ENCODE data around the gene ROPN1B. TPM values are rescaled to one million over a fixed set of nuclear protein-coding genes. Genes with fewer than 3 reads are reported as not detected.

Gene ROPN1B
- total RNA-seq, 1 donor from 2014 or later: not detected

GRCh38 chr3:126016616-126017015, 47.6 kb downstream of the ROPN1B start:
- Mint-ChIP-seq H3K4me1 (ENCODE audit: low read depth, unreplicated experiment) (peaks cover 17% of the 10 kb centered on the region), H3K4me3 (ENCODE audit: unreplicated experiment) (no peak overlapping the region), H3K9me3 (ENCODE audit: unreplicated experiment) (peaks cover 4% of the 10 kb centered on the region), H3K27me3 (ENCODE audit: unreplicated experiment) (no peaks in the 10 kb centered on the region), H3K36me3 (ENCODE audit: unreplicated experiment) (peaks cover 10% of the 10 kb centered on the region), H3K27ac (ENCODE audit: unreplicated experiment) (no peak overlapping the region)
- DNase-seq: no peak
- TF ChIP-seq, protein P1, sequence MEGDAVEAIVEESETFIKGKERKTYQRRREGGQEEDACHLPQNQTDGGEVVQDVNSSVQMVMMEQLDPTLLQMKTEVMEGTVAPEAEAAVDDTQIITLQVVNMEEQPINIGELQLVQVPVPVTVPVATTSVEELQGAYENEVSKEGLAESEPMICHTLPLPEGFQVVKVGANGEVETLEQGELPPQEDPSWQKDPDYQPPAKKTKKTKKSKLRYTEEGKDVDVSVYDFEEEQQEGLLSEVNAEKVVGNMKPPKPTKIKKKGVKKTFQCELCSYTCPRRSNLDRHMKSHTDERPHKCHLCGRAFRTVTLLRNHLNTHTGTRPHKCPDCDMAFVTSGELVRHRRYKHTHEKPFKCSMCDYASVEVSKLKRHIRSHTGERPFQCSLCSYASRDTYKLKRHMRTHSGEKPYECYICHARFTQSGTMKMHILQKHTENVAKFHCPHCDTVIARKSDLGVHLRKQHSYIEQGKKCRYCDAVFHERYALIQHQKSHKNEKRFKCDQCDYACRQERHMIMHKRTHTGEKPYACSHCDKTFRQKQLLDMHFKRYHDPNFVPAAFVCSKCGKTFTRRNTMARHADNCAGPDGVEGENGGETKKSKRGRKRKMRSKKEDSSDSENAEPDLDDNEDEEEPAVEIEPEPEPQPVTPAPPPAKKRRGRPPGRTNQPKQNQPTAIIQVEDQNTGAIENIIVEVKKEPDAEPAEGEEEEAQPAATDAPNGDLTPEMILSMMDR (IDR thresholded peaks at IDR 0.05; ENCODE audit: partially characterized antibody, unreplicated experiment): no peak

DNA sequence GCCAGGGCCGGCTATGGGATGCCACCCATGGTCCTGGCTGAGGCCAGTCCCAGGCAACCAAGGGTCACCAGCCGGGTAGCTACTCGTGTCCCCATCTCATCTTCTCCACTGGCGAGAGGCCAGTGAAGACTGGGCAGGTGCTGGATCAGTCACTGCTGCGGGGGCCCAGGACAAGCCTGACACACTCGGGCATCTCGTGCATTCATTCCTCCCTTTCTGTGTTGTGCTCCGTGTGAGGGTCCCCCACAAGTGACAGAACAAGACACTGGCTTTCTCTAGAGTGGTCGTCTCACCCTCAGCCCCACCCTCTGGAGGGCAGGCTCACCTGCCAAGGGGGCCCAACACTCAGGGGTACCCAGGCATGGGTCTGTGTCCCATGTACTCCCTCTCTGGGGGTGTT, 48.4 kb downstream of the ROPN1B start:
- no peak for DNase-seq
- TF ChIP-seq, protein P1 (IDR thresholded peaks at IDR 0.05; ENCODE audit: partially characterized antibody, unreplicated experiment): no peak
- no peaks in the 10 kb centered on the region for H3K27me3 Mint-ChIP-seq (ENCODE audit: unreplicated experiment)

GRCh38 chr3:126018545-126018944, 49.6 kb downstream of the ROPN1B start:
- DNase-seq: no peak
- H3K27me3 Mint-ChIP-seq (ENCODE audit: unreplicated experiment): peaks cover 6% of the 10 kb centered on the region
- H3K9me3 Mint-ChIP-seq (ENCODE audit: unreplicated experiment): peaks cover 4% of the 10 kb centered on the region
- peaks cover 5% of the 10 kb centered on the region for H3K36me3 Mint-ChIP-seq (ENCODE audit: unreplicated experiment)
- no peak overlapping the region for H3K27ac Mint-ChIP-seq (ENCODE audit: unreplicated experiment)
- no peak overlapping the region for H3K4me3 Mint-ChIP-seq (ENCODE audit: unreplicated experiment)
- peaks cover 24% of the 10 kb centered on the region for H3K4me1 Mint-ChIP-seq (ENCODE audit: low read depth, unreplicated experiment)
- TF ChIP-seq, protein P1 (IDR thresholded peaks at IDR 0.05; ENCODE audit: partially characterized antibody, unreplicated experiment): no peak

More for the DNA sequence above, 48.4 kb downstream of the ROPN1B start:
- H3K36me3 Mint-ChIP-seq (ENCODE audit: unreplicated experiment): peaks cover 5% of the 10 kb centered on the region
- peaks cover 19% of the 10 kb centered on the region for H3K4me1 Mint-ChIP-seq (ENCODE audit: low read depth, unreplicated experiment)
- no peak overlapping the region for H3K4me3 Mint-ChIP-seq (ENCODE audit: unreplicated experiment)
- H3K27ac Mint-ChIP-seq (ENCODE audit: unreplicated experiment): no peak overlapping the region
- peaks cover 4% of the 10 kb centered on the region for H3K9me3 Mint-ChIP-seq (ENCODE audit: unreplicated experiment)

DNA sequence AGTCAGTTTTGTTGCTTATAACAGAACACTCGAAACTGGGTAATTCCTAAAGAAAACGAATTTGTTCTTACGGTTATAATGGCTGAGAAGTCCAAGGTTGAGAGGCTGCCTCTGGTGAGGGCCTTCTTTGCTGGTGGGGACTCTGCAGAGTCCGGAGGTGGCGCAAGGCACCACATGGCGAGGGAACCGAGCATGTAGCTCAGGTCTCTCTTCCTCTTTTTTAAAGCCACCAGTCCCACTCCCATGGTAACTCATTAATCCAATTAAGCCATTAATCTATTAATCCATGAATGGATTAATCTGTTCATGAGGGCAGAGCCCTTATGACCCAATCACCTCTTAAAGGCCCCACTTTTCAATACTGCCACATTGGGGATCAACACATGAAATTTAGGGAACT, 50.0 kb downstream of the ROPN1B start:
- TF ChIP-seq, protein P1 (IDR thresholded peaks at IDR 0.05; ENCODE audit: partially characterized antibody, unreplicated experiment): no peak
- H3K27ac Mint-ChIP-seq (ENCODE audit: unreplicated experiment): no peak overlapping the region
- H3K4me3 Mint-ChIP-seq (ENCODE audit: unreplicated experiment): no peak overlapping the region
- peaks cover 5% of the 10 kb centered on the region for H3K36me3 Mint-ChIP-seq (ENCODE audit: unreplicated experiment)
- peaks cover 6% of the 10 kb centered on the region for H3K27me3 Mint-ChIP-seq (ENCODE audit: unreplicated experiment)
- H3K4me1 Mint-ChIP-seq (ENCODE audit: low read depth, unreplicated experiment): peaks cover 20% of the 10 kb centered on the region
- DNase-seq: no peak
- peaks cover 4% of the 10 kb centered on the region for H3K9me3 Mint-ChIP-seq (ENCODE audit: unreplicated experiment)

- peaks cover 6% of the 10 kb centered on the region for H3K27me3 Mint-ChIP-seq (ENCODE audit: unreplicated experiment)
- TF ChIP-seq, protein P1 (IDR thresholded peaks at IDR 0.05; ENCODE audit: partially characterized antibody, unreplicated experiment): no peak
- peaks cover 14% of the 10 kb centered on the region for H3K4me1 Mint-ChIP-seq (ENCODE audit: low read depth, unreplicated experiment)
- no peak overlapping the region for H3K4me3 Mint-ChIP-seq (ENCODE audit: unreplicated experiment)
- DNase-seq: no peak
- H3K9me3 Mint-ChIP-seq (ENCODE audit: unreplicated experiment): peaks cover 4% of the 10 kb centered on the region
- H3K27ac Mint-ChIP-seq (ENCODE audit: unreplicated experiment): no peak overlapping the region
- peaks cover 9% of the 10 kb centered on the region for H3K36me3 Mint-ChIP-seq (ENCODE audit: unreplicated experiment)
Measured at GRCh38 chr3:126019683-126020082, 50.7 kb downstream of the ROPN1B start.

Measured in glutamatergic neuron (in vitro differentiated cells).